Activated naive CD4-positive, alpha-beta T cell treated with anti-CD3 and anti-CD28 coated beads for 36 hours (primary cell): ENCODE measurements around the gene PHF13. TPM values are rescaled to one million over a fixed set of nuclear protein-coding genes. Genes with fewer than 3 reads are reported as not detected.
"Not testable (repeated sequence)": the region's sequence is repeated elsewhere in the genome, so short reads cannot be mapped to it uniquely, and the experiment has no call there.

Experiments used
- CTCF ChIA-PET: fragments of 350-600 bp; sonication (Branson Sonifier 250); formaldehyde crosslinking; loops from one replicate; lab custom pipeline; 2021; ENCODE audit warnings: antibody characterized with exemption; lab: Charles Lee
- DNase-seq: peaks from one replicate; pipeline ENCODE4 v3.0.0-alpha.2; 2020
- H3K27ac Mint-ChIP-seq: one replicate; pipeline ENCODE4 v1.8.0; 2021; ENCODE audit warnings: mild to moderate bottlenecking, mixed read lengths
- H3K27me3 Mint-ChIP-seq: one replicate; pipeline ENCODE4 v1.8.0; 2021; ENCODE audit warnings: low read depth, mixed read lengths
- H3K36me3 Mint-ChIP-seq: one replicate; pipeline ENCODE4 v1.8.0; 2021; ENCODE audit warnings: low read depth, mixed read lengths
- H3K4me1 Mint-ChIP-seq: one replicate; pipeline ENCODE4 v1.8.0; 2021; ENCODE audit warnings: low read depth, mixed read lengths
- H3K4me3 Mint-ChIP-seq: one replicate; pipeline ENCODE4 v1.8.0; 2021; ENCODE audit warnings: mild to moderate bottlenecking, moderate library complexity, mixed read lengths
- H3K9me3 Mint-ChIP-seq: one replicate; pipeline ENCODE4 v1.8.0; 2021; ENCODE audit warnings: mixed read lengths
- intact Hi-C: fragments of 100-400 bp; cut with micrococcal nuclease; formaldehyde crosslinking; loops from one replicate; pipeline ENCODE4 v1.15.1; 2023
- total RNA-seq, 2 experiments: library from RNA; stranded (reverse); gene quantifications; one replicate each; pipeline ENCODE4 v1.2.3, GENCODE V29; 2021

PHF13 gene
- total RNA-seq, 2 experiments from 2014 or later, result 10.8 to 11.3 TPM

DNA sequence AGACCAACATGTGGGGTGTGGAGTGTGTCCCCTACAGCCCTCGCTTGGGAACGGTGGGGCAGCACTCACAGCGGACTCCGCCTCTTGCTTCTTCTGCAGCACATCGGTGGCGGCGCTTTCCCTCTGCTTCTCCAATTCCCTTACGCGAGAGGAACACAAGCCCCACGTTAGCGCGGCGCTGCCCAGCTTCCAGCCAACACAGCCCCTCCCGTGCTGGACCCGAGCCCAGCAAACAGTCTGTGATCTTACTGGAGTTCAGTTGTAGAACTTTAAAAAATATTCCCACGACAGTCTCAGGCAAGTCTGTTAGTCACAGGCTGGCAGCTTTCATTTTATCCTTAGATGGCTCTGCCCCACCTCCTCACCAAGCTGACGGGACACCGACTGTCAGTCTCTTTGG lies 24.7 kb downstream of the PHF13 start:
- no peak overlapping the region for H3K27ac Mint-ChIP-seq
- no peaks in the 10 kb centered on the region for H3K27me3 Mint-ChIP-seq
- no peaks in the 10 kb centered on the region for H3K4me1 Mint-ChIP-seq
- CTCF ChIA-PET, result no interaction called here
- intact Hi-C loops, result no loop called here
- H3K36me3 Mint-ChIP-seq, result peaks cover 22% of the 10 kb centered on the region
- DNase-seq, result no peak
- H3K4me3 Mint-ChIP-seq, result no peak overlapping the region
- H3K9me3 Mint-ChIP-seq, result no peaks in the 10 kb centered on the region

DNA sequence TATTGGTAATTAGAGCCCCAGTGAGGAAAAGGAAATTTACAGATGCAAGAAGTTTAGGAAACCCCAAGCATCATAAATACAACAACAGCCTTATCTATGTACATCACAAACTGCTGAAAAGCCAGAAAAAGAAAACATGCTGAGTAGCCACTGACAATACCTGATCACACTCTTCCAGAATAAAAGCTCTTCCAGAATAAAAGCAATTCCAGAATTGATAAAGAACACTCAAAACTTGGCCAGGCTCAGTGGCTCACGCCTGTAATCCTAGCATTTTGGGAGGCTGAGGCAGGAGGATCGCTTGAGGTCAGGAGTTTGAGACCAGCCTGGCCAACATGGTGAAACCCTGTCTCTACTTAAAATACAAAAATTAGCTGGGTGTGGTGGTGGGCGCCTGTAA lies 27.3 kb downstream of the PHF13 start:
- H3K4me1 Mint-ChIP-seq, H3K27me3 Mint-ChIP-seq, DNase-seq, intact Hi-C loops, H3K4me3 Mint-ChIP-seq, H3K9me3 Mint-ChIP-seq, H3K27ac Mint-ChIP-seq: not testable (repeated sequence)
- peaks cover 21% of the 10 kb centered on the region for H3K36me3 Mint-ChIP-seq
- CTCF ChIA-PET, result interaction anchor here (0.6 kb wide), 1 partner anchor 278 kb away, joined by 3 read pairs; no protein-coding TSS in a partner anchor

DNA sequence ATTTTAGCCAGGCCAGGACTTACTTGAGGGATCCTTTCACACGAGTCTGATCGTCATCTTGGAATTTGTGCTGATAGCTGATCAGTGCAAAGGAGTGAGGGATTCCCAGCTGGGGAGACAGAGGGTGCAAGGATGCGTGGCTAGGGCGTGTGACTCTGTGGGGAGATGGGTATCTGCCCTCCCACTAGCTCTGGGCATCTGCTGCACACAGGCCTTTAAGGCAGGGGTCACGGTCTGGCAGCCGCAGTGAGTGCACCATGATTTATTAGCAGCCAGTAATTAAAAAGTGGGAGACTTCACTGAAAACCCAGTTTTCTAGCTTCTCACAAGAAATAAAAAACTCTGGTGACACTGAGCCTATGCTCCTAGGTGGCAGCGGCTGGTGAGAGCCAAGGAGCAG lies 31.5 kb downstream of the PHF13 start:
- H3K4me1 Mint-ChIP-seq, result no peaks in the 10 kb centered on the region
- no peak for DNase-seq
- H3K4me3 Mint-ChIP-seq, result no peak overlapping the region
- H3K36me3 Mint-ChIP-seq, result peaks cover 11% of the 10 kb centered on the region
- H3K27me3 Mint-ChIP-seq, result no peaks in the 10 kb centered on the region
- H3K9me3 Mint-ChIP-seq, result no peaks in the 10 kb centered on the region
- intact Hi-C loops, result no loop called here
- CTCF ChIA-PET, result interaction anchor here (0.9 to 1.9 kb wide), 5 partner anchors 10 to 159 kb away, joined by 3 to 6 read pairs (median 4); no protein-coding TSS in a partner anchor
- no peak overlapping the region for H3K27ac Mint-ChIP-seq

DNA sequence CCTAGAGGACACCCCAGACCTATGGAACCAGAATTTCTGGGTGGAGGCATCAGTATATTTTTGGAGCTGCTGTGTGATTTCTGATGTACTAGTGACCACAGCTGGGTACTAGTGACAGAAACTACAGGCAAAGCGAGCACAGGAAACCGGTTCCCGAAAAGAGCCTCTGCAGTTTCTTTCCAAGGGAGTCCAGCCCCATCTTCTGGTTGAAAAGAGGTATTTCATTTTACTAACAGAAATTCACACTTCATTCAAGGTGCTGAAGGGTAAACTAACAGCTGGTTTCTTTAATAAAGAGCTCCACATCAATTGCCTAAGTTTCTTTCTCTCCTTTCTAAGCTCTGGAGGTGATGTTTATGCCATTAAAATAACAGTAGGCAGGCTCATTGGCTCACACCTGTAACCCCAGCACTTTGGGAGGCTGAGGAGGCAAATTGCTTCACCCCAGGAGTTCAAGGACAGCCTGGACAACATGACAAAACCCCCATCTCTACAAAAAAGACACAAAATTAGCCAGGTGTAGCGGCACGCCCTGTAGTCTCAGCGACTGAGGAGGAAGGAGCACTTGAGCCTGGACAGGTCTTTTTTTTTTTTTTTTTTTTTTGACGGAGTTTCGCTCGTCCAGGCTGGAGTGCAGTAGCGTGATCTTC lies 33.1 kb downstream of the PHF13 start:
- H3K27me3 Mint-ChIP-seq, result no peaks in the 10 kb centered on the region
- no peak overlapping the region for H3K4me3 Mint-ChIP-seq
- no peak overlapping the region for H3K27ac Mint-ChIP-seq
- intact Hi-C loops, result loop anchor here (1.0 kb wide), 3 partner anchors 92 to 160 kb away; partner anchors contain the start of genes NOL9 and PLEKHG5
- H3K9me3 Mint-ChIP-seq, result no peaks in the 10 kb centered on the region
- peaks cover 13% of the 10 kb centered on the region for H3K36me3 Mint-ChIP-seq
- no peaks in the 10 kb centered on the region for H3K4me1 Mint-ChIP-seq
- CTCF ChIA-PET, result interaction anchor here (0.6 to 1.9 kb wide), 11 partner anchors 8 to 197 kb away, joined by 3 to 7 read pairs (median 4); partner anchors contain the start of gene PLEKHG5
- peak; percentile 42 for DNase-seq

DNA sequence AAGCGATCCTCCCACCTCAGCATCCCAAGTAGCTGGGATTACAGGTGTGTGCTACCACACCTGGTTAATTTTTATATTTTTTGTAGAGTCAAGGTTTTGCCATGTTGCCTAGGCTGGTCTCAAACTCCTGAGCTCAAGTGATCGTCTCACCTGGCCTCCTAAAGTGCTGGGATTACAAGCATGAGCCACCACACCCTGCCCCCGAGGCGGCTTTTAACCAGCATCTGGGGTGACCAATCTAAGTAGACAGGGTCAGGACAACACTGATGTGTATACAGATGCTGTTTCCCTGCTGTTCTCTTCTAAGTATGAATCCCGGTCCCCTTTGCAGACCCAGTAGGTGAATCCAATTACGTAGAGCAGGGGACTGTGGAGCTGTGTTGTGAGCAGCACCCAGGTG lies 35.0 kb downstream of the PHF13 start:
- Mint-ChIP-seq H3K9me3 (no peaks in the 10 kb centered on the region), H3K4me3 (no peak overlapping the region), H3K36me3 (peaks cover 12% of the 10 kb centered on the region), H3K27me3 (no peaks in the 10 kb centered on the region), H3K4me1 (no peaks in the 10 kb centered on the region), H3K27ac (no peak overlapping the region)
- CTCF ChIA-PET, result interaction anchor here (0.5 to 1.8 kb wide), 3 partner anchors 16 to 158 kb away, joined by 3 to 5 read pairs (median 4); no protein-coding TSS in a partner anchor
- DNase-seq, result no peak
- intact Hi-C loops, result no loop called here

DNA sequence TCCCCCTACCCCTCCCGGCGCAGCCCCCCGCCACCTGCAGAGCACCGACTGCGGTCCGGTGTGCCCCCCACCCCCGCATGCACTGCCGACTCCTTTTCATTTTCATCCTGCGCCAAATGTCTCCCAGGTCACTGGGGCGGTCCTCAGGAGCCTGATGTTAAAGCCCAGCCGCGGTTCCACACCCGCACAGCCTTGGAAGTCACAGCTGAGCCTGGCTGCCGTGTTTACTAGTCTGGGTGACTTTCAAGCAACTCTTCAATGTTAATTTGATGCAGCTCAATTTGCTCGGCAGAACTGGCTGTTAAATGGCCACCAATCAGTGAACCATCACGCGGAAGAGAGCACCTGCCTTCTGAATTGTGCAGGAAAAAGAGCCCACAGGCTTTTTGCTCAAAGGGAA lies 38.4 kb downstream of the PHF13 start:
- Mint-ChIP-seq H3K36me3 (peaks cover 10% of the 10 kb centered on the region), H3K4me3 (no peak overlapping the region), H3K27ac (no peak overlapping the region), H3K27me3 (no peaks in the 10 kb centered on the region), H3K4me1 (no peaks in the 10 kb centered on the region), H3K9me3 (no peaks in the 10 kb centered on the region)
- no peak for DNase-seq
- CTCF ChIA-PET, result interaction anchor here (0.7 kb wide), 1 partner anchor 213 kb away, joined by 5 read pairs; no protein-coding TSS in a partner anchor
- intact Hi-C loops, result no loop called here

DNA sequence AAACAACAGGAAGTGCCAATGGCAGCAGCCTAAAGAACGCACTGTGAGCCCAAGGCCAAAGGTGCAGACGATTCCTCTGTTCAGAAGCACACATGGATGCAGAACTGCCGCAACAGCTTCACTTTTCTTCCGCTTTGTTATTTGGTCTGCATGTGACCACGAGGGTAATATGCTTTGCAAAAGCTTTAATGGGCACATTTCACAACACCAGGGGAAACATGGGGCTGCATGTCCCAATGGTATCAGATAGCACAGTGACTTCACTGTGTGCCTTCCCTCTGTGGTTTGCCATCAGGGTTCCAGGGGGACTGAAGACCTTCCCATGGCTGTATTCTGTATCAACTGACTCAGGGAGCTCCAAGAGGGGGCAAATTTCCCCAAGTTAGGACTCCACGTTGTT lies 39.5 kb downstream of the PHF13 start:
- intact Hi-C loops, result no loop called here
- H3K27me3 Mint-ChIP-seq, result no peaks in the 10 kb centered on the region
- H3K9me3 Mint-ChIP-seq, result no peaks in the 10 kb centered on the region
- CTCF ChIA-PET, result no interaction called here
- DNase-seq, result no peak
- H3K36me3 Mint-ChIP-seq, result peaks cover 10% of the 10 kb centered on the region
- no peak overlapping the region for H3K27ac Mint-ChIP-seq
- H3K4me3 Mint-ChIP-seq, result no peak overlapping the region
- H3K4me1 Mint-ChIP-seq, result peaks cover 2% of the 10 kb centered on the region

DNA sequence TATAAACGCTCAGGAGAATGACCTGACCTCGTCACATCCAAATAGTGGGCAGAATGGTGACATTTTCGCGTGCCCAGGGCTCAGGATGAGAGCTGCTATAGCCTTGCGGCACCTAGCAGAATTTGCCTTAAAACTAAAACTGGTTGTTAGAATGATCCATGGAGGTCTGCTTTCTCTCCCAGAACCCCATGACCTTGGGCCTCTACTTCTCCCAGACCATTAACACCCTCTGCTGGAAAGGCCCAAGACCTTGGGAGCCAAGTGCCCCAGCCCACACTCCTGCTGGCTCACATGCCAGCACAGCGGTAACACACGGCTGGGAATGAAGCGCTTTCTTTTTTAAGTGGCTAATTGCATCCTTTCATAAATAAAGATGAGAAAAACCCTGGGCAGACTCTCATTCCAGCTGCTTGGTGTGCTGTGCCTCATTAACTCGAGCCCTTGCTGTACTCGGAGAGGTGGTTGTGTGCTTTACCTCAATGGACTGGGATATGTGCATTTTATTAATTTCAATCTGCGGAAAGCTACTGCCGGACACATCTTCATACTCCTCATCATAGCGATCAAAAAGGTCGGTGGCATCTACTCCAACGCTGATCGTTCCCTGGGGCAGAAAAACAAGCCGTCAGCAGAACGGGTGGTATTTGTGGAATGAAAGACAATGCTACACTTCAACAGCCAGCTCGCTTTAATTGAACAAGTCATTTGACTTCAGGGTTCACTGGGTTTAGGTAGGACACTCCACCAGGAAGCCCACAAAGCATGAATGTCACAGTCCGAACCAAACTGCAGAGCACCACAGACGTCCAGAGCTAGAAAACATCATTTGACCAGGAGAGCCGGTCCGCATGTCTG lies 40.1 kb downstream of the PHF13 start:
- Mint-ChIP-seq H3K4me3 (no peak overlapping the region), H3K27me3 (no peaks in the 10 kb centered on the region)
- CTCF ChIA-PET, result interaction anchor here (0.7 to 1.3 kb wide), 3 partner anchors 8 to 217 kb away, joined by 3 to 6 read pairs (median 3); no protein-coding TSS in a partner anchor

DNA sequence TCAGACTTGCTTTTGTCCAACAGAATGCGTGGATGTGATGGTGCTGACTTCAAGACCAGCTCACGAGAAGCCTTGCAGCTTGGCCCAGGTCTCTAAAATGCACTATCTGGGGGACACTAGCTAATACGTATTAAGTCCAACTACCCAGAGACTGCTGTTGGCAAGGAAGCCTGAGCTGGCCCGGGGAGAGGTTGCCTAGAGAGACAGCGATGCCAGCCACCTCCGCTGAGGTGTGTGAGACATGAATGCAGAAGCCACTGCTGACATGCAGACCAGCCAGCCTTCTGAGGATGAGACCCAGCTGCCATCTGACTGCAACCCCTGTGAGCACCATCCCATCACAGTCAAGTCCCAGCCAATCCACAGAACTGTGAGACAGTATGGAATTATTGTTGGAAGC lies 43.6 kb downstream of the PHF13 start:
- Mint-ChIP-seq H3K4me3 (no peak overlapping the region), H3K36me3 (peaks cover 7% of the 10 kb centered on the region), H3K27ac (no peak overlapping the region), H3K27me3 (no peaks in the 10 kb centered on the region), H3K4me1 (peaks cover 5% of the 10 kb centered on the region), H3K9me3 (no peaks in the 10 kb centered on the region)
- DNase-seq, result no peak
- CTCF ChIA-PET, result interaction anchor here (0.6 kb wide), 1 partner anchor 74 kb away, joined by 3 read pairs; no protein-coding TSS in a partner anchor
- intact Hi-C loops, result no loop called here

More for the DNA sequence above, 40.1 kb downstream of the PHF13 start:
- no peak for DNase-seq
- H3K9me3 Mint-ChIP-seq, result no peaks in the 10 kb centered on the region
- H3K36me3 Mint-ChIP-seq, result peaks cover 10% of the 10 kb centered on the region
- H3K27ac Mint-ChIP-seq, result no peak overlapping the region
- intact Hi-C loops, result no loop called here
- H3K4me1 Mint-ChIP-seq, result peaks cover 3% of the 10 kb centered on the region

DNA sequence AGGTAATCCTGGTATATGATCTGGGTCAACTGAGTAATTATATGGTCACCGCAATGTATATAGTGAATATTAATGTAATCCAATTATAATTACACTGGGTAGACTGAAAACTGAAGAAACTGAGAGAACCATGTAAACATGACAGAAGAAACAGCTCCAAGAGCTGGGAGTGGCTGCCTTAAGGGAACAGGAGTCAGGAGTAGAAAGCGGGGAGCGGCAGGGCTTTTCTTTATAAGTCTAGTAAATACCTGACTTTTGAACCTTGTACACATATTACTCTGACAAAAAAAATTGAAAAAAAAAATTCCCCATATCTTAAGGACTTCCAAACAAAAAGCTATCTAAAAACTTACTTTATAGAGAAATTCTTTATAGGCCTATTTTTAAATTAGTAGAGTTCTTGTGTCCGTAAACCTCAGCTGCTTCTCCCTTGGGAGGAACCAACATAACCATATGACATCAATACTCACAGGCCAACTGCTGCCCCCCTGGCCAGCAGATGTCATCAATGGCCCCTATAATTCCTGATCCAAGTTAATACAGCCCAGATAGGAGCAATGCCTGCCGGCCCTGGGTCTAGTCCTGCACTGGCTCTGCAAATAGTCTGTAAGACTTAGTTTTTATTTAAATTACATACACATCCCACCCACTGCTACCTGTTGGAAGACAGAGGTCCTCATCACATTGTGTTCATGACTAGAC lies 45.0 kb downstream of the PHF13 start:
- DNase-seq, result no peak
- H3K4me3 Mint-ChIP-seq, result no peak overlapping the region
- peaks cover 9% of the 10 kb centered on the region for H3K36me3 Mint-ChIP-seq
- CTCF ChIA-PET, result interaction anchor here (1.0 kb wide), 1 partner anchor 11 kb away, joined by 3 read pairs; no protein-coding TSS in a partner anchor
- H3K27me3 Mint-ChIP-seq, result no peaks in the 10 kb centered on the region
- intact Hi-C loops, result no loop called here
- H3K4me1 Mint-ChIP-seq, result peaks cover 5% of the 10 kb centered on the region
- no peak overlapping the region for H3K27ac Mint-ChIP-seq
- H3K9me3 Mint-ChIP-seq, result no peaks in the 10 kb centered on the region

DNA sequence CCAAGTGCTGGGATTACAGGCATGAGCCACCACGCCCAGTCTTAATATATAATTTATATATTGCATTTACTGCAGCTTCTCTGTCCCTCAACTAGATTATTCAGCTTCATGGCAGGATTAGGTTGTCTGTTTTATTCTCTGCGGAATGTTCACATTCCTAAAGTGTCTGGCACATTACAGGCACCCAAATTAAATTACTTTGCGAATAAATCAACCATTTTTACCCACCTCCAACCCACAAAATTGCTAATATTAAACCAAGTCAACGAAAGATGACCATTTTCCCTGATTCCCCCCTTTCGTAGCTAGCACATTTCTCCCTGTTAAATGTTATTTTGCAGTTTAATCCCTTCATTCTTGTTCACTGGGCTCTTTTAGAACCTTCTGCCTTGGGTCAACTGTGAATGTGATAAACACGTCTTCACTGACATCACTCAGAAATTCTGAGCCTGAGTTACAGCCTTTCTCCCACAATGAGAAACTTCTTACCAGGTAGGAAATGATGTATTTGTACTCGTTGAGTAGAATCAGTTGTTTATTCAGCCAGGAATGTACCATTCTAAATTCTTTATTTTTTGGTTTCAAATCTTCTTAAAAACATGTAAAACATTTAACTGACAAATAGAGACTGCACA lies 47.0 kb downstream of the PHF13 start:
- DNase-seq, result no peak
- Mint-ChIP-seq H3K9me3 (no peaks in the 10 kb centered on the region), H3K4me1 (peaks cover 6% of the 10 kb centered on the region), H3K4me3 (no peak overlapping the region), H3K27ac (no peak overlapping the region), H3K36me3 (peaks cover 13% of the 10 kb centered on the region), H3K27me3 (no peaks in the 10 kb centered on the region)
- CTCF ChIA-PET, result no interaction called here
- intact Hi-C loops, result no loop called here
